ENCODE results near the gene BLOC1S5. TPM values are rescaled to one million over a fixed set of nuclear protein-coding genes. Genes with fewer than 3 reads are reported as not detected.
A peak's percentile ranks its signal among the peaks of the same experiment; 100 is the strongest.
"Not testable (repeated sequence)": the region's sequence is repeated elsewhere in the genome, so short reads cannot be mapped to it uniquely, and the experiment has no call there.

Gene BLOC1S5
- total RNA-seq, 1 experiment from 2014 or later, result 19.1 TPM

DNA sequence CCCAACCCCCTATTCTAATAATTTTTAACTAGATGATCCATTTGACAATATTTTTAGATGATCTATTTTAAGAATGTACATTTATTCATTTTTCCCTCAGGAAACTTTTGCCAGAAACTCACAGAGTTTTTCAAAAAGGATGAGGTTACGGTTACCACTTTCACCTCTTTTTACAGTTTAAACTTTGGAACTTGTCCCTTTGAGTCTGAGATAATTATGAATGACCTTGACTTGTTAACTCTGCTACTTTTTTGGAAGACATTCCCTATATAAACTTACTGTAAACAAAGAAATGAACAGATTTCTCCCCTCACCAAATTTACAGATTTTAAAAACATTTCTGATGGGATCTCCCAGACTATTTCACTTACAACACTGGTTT lies 18.4 kb upstream of the BLOC1S5 start:
- no peak for DNase-seq (ENCODE audit: low read depth)

DNA sequence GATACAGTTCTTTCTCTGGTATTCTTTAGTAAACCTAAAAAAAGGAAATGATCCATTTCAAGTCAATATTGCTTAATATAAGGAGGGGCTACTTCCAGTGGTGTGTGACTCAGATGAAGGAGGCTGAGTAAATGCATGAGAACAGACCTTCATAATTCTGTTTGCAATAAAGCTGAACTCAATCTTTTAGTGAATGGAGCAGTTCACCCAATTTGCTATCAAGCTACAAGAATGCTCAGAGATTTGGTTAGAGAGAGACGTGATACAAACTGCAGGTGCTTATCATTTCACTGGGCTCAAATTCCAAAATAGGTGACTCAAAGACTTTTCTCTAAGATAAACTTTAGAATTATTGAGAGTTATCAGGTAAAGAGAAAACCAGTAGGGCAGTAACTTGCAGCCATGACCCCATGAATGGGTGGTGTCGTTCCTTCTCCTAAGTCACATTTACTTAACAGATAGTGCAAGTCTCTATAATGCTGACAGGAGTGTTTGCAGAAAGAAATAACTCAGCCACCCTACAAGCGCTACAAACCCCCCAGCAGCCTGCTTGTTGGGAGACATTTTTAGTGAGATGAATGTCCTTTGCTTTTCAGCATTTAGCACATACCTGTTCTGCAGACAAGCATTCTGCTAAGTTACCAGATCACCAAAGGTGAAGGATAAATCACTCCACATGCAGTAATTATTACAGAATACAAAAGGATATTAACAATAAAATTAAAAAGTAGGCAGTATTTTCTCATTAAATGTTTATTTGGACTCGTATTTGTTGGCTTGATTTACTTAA lies 16.4 kb upstream of the BLOC1S5 start:
- peak; percentile 43 for DNase-seq (ENCODE audit: low read depth)

DNA sequence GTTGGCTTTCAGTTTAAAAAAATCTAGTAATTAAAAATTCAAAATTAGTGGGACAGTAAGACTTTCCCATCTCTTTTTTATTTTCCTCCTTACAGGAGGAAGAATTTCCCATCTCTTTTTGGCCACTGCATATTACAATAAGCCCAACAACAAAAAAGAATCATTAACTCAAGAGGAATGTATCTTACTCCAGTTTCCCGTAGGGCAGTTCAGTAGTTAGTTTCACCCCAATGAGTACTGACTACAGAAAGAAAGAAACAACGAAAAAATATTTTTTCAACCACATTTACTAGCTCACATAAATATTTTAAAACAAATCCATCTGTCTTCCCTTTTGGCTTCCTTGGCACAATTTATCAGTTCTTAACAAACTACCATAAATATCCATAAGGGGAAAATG lies 14.9 kb upstream of the BLOC1S5 start:
- DNase-seq (ENCODE audit: low read depth), result no peak

DNA sequence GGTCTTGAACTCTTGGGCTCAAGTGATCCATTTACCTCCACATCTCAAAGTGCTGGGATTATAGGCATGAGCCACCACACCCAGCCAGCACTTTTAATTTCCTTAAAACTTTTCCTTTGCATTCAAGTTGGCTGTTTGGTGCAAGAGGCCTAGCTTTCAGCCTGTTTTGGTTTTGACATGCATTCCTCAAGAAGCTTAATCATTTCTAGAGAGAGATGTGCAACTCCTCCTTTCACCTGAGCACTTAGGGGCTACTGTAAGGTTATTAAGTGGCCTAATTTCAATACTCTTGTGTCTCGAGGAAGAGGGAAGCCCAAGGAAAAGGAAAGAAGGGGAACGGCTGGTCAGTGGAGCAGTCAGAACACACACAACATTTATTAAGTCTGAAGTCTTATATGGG lies 13.8 kb upstream of the BLOC1S5 start:
- DNase-seq (ENCODE audit: low read depth), result no peak

DNA sequence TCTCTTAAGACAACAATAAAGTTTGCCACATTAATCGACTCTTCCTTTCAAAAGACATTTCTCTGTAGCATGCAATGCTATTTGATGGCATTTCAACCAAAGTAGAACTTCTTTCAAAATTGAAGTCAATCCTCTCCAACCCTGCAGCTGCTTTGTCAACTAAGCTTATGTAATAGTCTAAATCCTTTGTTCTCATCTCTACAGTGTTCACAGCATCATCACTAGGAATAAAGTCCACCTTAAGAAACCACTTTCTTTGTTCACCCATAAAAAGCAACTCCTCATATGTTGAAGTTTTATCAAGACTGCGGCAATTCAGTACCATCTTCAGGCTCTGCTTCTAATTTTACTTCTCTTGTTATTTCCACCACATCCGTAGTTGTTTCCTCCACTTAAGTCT lies 11.5 kb upstream of the BLOC1S5 start:
- no peak for DNase-seq (ENCODE audit: low read depth)

DNA sequence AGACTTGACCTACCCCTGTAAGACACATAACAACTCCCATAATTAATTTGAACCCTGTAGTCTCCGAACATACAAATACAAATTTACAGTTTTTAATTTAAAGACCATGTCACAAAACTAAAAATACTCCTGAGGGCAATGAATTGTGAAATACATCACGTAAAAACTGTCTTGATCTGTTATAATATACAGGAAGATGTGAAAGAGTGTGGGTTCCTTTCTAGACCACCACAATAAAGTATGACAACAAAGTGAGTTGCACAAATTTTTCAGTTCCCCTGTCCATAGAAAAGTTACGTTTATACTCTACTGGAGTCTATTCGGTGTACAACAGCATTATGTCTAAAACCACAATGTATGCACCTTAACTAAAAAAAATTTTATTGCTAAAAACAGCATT lies 11.0 kb upstream of the BLOC1S5 start:
- DNase-seq (ENCODE audit: low read depth), result no peak

DNA sequence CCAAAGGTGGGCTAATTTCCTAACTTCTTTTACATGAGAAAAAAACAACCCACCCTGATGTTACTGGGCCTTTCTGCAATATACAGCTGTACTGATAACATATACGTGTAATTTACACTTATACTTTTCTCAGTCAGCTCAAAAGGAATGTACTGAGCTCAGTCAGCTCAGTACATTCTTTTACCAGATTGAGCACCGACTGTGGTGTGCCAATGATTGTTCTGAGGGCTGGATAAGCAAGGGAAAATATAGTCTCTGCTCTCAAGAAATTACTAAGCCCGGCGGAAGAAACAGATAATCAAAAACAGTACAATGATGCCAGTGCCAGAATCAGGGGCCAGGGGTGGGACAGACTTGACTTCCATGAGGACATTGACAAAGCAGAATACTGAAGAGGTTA lies 10.0 kb upstream of the BLOC1S5 start:
- no peak for DNase-seq (ENCODE audit: low read depth)

- DNase-seq (ENCODE audit: low read depth), result no peak
These were observed 9.6 kb upstream of the BLOC1S5 start for GRCh38 chr6:8073758-8074157.

- no peak for DNase-seq (ENCODE audit: low read depth)
These were observed 6.5 kb upstream of the BLOC1S5 start for GRCh38 chr6:8070718-8071117.

- DNase-seq (ENCODE audit: low read depth), result no peak
These were observed 5.6 kb upstream of the BLOC1S5 start for GRCh38 chr6:8069631-8070284.

- DNase-seq (ENCODE audit: low read depth), result no peak
These were observed 5.0 kb upstream of the BLOC1S5 start for GRCh38 chr6:8069151-8069550.

- no peak for DNase-seq (ENCODE audit: low read depth)
These were observed 1.9 kb upstream of the BLOC1S5 start for GRCh38 chr6:8066108-8066507.

- no peak for DNase-seq (ENCODE audit: low read depth)
These were observed 1.3 kb upstream of the BLOC1S5 start for GRCh38 chr6:8065519-8065911.

- no peak for DNase-seq (ENCODE audit: low read depth)
These were observed 689 bp upstream of the BLOC1S5 start for GRCh38 chr6:8064638-8065518.

GRCh38 chr6:8061736-8062135 lies 2.5 kb downstream of the BLOC1S5 start:
- DNase-seq (ENCODE audit: low read depth), result no peak

DNA sequence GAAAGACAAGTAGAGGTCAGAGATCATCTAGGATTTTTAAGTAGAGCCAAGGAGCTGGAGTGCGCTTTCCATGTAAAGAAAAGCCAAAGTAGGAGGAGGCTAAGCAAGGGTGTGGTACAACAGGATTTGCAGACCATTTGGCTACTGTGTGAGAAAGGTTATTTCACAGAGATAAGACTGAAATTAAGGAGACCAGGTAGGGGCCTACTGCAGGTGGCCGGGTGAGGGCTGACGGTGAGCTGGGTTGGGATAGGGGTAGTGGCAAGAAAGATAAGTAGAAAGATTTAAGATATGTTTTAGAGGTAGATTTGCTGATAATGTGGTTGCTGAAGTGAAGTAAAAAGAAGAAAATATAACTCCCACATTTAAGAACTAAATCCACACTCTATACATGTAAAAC lies 3.8 kb downstream of the BLOC1S5 start:
- DNase-seq (ENCODE audit: low read depth), result no peak

DNA sequence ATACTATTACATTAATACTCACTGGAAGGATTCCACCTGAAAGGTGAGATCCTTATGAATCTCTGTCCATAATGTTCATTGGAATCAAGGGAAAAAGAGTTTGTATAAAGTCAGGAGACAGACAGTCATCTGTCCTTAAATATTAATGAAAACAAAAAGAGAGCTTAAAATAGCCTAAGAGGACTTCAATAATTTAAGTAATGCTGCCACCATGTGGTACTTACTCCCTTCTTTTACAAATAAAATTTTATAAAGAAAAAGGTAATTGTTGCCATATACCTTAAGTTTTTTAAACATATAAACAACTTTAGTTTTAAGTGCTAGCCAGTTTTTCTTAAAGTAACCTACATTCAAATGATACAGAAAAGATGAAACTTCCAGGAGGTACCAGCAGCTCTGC lies 5.1 kb downstream of the BLOC1S5 start:
- peak; percentile 39 for DNase-seq (ENCODE audit: low read depth)

DNA sequence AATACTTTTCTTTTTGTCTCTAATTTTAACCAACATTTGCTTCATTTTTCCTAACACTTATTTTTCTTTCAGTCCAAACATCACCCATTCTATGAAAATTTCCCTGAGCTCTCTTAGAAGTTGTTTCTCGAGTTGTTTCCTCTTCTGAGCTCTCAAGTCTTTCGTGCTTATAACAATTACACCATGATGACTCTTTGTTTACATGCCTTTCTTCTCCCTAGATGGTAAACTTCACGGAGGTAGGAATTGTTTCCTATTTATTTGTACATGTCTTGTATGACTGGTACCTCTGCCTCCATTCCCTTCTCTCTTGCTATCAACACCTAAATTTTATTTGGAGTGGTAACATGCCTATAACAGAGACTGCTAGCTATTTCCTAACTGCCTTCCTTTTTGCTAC lies 6.4 kb downstream of the BLOC1S5 start:
- no peak for DNase-seq (ENCODE audit: low read depth)

- no peak for DNase-seq (ENCODE audit: low read depth)
These were observed 6.9 kb downstream of the BLOC1S5 start for GRCh38 chr6:8057263-8057662.

GRCh38 chr6:8054276-8054675 lies 9.9 kb downstream of the BLOC1S5 start:
- no peak for DNase-seq (ENCODE audit: low read depth)

DNA sequence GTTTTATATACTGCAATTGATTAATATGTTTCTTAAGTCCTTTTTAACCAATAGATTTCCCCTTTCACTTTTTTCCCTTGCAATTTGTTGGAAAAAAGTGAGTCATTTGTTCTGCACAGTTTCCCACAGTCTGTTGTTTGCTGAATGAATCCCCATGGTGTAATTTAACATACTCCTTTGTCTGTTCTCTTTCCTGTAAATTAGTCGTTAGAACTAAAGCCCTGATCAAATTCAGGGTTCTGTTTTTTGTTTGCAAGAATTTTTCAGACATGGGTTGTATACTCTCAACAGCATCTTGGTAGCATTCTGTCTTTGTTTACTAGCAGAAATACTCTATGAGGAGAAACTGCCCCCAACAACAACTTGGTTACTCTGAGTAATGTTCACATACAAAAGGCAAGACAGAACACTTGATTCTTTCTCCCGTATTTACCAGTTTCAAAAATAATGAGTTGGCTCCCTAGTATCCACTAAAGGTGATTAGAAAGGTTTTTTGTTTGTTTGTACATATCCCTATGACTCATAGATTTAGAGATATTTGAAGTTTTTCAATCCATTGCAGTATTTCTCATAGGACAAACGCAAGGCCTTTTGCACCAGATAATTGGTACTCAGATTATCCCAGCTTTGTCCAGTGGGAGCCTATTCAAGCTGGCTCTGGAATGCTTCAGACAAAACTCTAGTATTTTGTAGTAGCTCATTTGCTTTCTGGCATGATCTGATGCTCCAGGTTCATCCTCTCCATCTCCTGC lies 16.5 kb downstream of the BLOC1S5 start:
- no peak for DNase-seq (ENCODE audit: low read depth)

DNA sequence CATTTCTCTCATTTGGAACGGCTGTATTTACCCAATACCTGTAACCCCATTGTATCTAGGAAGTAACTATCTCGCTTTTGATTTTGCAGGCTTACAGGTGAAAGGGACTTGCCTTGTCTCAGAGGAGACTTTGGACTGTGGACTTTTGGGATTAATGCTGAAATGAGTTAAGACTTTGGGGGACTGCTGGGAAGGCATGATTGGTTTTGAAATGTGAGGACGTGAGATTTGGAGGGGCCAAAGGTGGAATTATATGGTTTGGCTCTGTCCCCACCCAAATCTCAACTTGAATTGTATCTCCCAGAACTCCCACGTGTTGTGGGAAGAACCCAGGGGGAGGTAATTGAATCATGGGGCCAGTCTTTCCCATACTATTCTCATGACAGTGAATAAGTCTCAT lies 18.4 kb downstream of the BLOC1S5 start:
- DNase-seq (ENCODE audit: low read depth), result not testable (repeated sequence)
